CD4-positive, CD25-positive, alpha-beta regulatory T cell (primary cell): ENCODE data around the gene RAD18. TPM values are rescaled to one million over a fixed set of nuclear protein-coding genes. Genes with fewer than 3 reads are reported as not detected.

Source experiments
- ATAC-seq, 2 donors: fragments of 150-1000 bp; cut with Tn5 transposase; one replicate each; pipeline ENCODE4 v1.10.0; 2021; ENCODE audit warnings: low read depth in 2 of 2, moderate number of reproducible peaks in 2 of 2, moderate library complexity in 1 of 2
- DNase-seq, 3 donors: peaks; one replicate each; pipeline versions ENCODE4 v3.0.0 to v3.0.0-alpha.2; 2012 to 2022; ENCODE audit warnings: mixed read lengths in 1 of 3
- H3K27ac ChIP-seq: one replicate; pipeline ENCODE4 v1.7.0; 2013; ENCODE audit warnings: mild to moderate bottlenecking, low read length; ENCODE audit not compliant: insufficient read depth, poor library complexity, severe bottlenecking
- H3K27me3 ChIP-seq: one replicate; pipeline ENCODE4 v1.7.0; 2013; ENCODE audit warnings: low read length; ENCODE audit not compliant: control insufficient read depth, insufficient read depth
- H3K36me3 ChIP-seq: one replicate; pipeline ENCODE4 v1.7.0; 2013; ENCODE audit warnings: mild to moderate bottlenecking, low read length, moderate library complexity; ENCODE audit not compliant: control insufficient read depth, insufficient read depth
- H3K4me1 ChIP-seq: 2 replicates; pipeline ENCODE4 v1.7.0; 2013; ENCODE audit warnings: mild to moderate bottlenecking, low read length; ENCODE audit not compliant: insufficient read depth, control insufficient read depth, poor library complexity, severe bottlenecking
- H3K4me3 ChIP-seq: one replicate; pipeline ENCODE4 v1.7.0; 2013; ENCODE audit warnings: low read depth, mild to moderate bottlenecking, low read length, moderate library complexity
- H3K9me3 ChIP-seq, 2 experiments: 1 replicate in 1 of 2; 2 replicates in 1 of 2; pipeline ENCODE4 v1.7.0; 2013; ENCODE audit warnings: low read length in 2 of 2, mild to moderate bottlenecking in 1 of 2, moderate library complexity in 1 of 2; ENCODE audit not compliant: control insufficient read depth in 2 of 2
- H3K27ac Mint-ChIP-seq, 3 donors: one replicate each; pipeline ENCODE4 v1.8.0; 2020 to 2022; ENCODE audit warnings: mild to moderate bottlenecking in 3 of 3, mixed read lengths in 3 of 3, moderate library complexity in 2 of 3
- H3K27me3 Mint-ChIP-seq: one replicate; pipeline ENCODE4 v1.8.0; 2022; ENCODE audit warnings: mild to moderate bottlenecking, mixed read lengths
- H3K36me3 Mint-ChIP-seq: one replicate; pipeline ENCODE4 v1.8.0; 2020; ENCODE audit warnings: mixed read lengths
- H3K4me1 Mint-ChIP-seq, 4 donors: one replicate each; pipeline ENCODE4 v1.8.0; 2020 to 2022; ENCODE audit warnings: mixed read lengths in 4 of 4, mild to moderate bottlenecking in 1 of 4
- H3K4me3 Mint-ChIP-seq, 4 donors: one replicate each; pipeline ENCODE4 v1.8.0; 2020 to 2022; ENCODE audit warnings: mild to moderate bottlenecking in 4 of 4, mixed read lengths in 4 of 4, moderate library complexity in 3 of 4
- H3K9me3 Mint-ChIP-seq, 7 donors: one replicate each; pipeline ENCODE4 v1.8.0; 2020 to 2022; ENCODE audit warnings: mixed read lengths in 7 of 7, mild to moderate bottlenecking in 3 of 7, moderate library complexity in 2 of 7
- polyA plus RNA-seq, 4 donors: library from polyadenylated mRNA; unstranded; fragments of 300-500 nt; fragmentation: Illumina TruSeq; gene quantifications; one replicate each; pipeline ENCODE4 v1.2.3, GENCODE V29; 2021
- total RNA-seq: library from RNA; stranded (reverse); gene quantifications from one replicate; pipeline ENCODE4 v1.2.3, GENCODE V29; 2022

RAD18 gene
- total and polyA plus RNA-seq, 5 donors from 2014 or later: 7.8 to 19.8 (median 11.2) TPM

- Mint-ChIP-seq H3K4me3 (no peak overlapping the region), H3K4me1 (no peaks in the 10 kb centered on the region), H3K27ac (no peak overlapping the region), H3K9me3 (peaks cover 0 to 12% (median 0%) of the 10 kb centered on the region in 7 donors), H3K27me3 (peaks cover 3% of the 10 kb centered on the region), H3K36me3 (no peaks in the 10 kb centered on the region)
- Histone ChIP-seq H3K36me3 (no peaks in the 10 kb centered on the region), H3K27ac (no peak overlapping the region), H3K4me3 (no peak overlapping the region), H3K27me3 (peaks cover 6% of the 10 kb centered on the region), H3K9me3 (peaks cover 9% of the 10 kb centered on the region in 2 experiments), H3K4me1 (no peaks in the 10 kb centered on the region)
- DNase-seq: no peak
- ATAC-seq: no peak
These were observed 16.0 kb upstream of the RAD18 start for GRCh38 chr3:8979262-8979661.

- no peaks in the 10 kb centered on the region for H3K36me3 Mint-ChIP-seq
- H3K4me1 Mint-ChIP-seq: no peaks in the 10 kb centered on the region
- no peak for DNase-seq
- H3K4me3 ChIP-seq: no peak overlapping the region
- peaks cover 5% of the 10 kb centered on the region for H3K27me3 Mint-ChIP-seq
- H3K9me3 Mint-ChIP-seq: peaks cover 0 to 12% (median 0%) of the 10 kb centered on the region in 7 donors
- H3K36me3 ChIP-seq: no peaks in the 10 kb centered on the region
- peaks cover 9% of the 10 kb centered on the region in 2 experiments for H3K9me3 ChIP-seq
- H3K4me1 ChIP-seq: no peaks in the 10 kb centered on the region
- ATAC-seq: no peak
- no peak overlapping the region for H3K27ac ChIP-seq
- H3K4me3 Mint-ChIP-seq: no peak overlapping the region
- H3K27me3 ChIP-seq: peaks cover 6% of the 10 kb centered on the region
- no peak overlapping the region for H3K27ac Mint-ChIP-seq
These were observed 15.3 kb upstream of the RAD18 start for GRCh38 chr3:8978551-8978950.

GRCh38 chr3:8976540-8977182 lies 13.4 kb upstream of the RAD18 start:
- H3K4me1 Mint-ChIP-seq: no peaks in the 10 kb centered on the region
- Histone ChIP-seq H3K36me3 (no peaks in the 10 kb centered on the region), H3K4me3 (no peak overlapping the region), H3K27ac (no peak overlapping the region), H3K27me3 (peaks cover 6% of the 10 kb centered on the region), H3K4me1 (no peaks in the 10 kb centered on the region), H3K9me3 (peaks cover 9% of the 10 kb centered on the region in 2 experiments)
- ATAC-seq: no peak
- peaks cover 0 to 12% (median 0%) of the 10 kb centered on the region in 7 donors for H3K9me3 Mint-ChIP-seq
- DNase-seq: no peak
- H3K36me3 Mint-ChIP-seq: no peaks in the 10 kb centered on the region
- no peak overlapping the region for H3K27ac Mint-ChIP-seq
- H3K27me3 Mint-ChIP-seq: peaks cover 5% of the 10 kb centered on the region
- H3K4me3 Mint-ChIP-seq: no peak overlapping the region

GRCh38 chr3:8975081-8976020 lies 12.1 kb upstream of the RAD18 start:
- Histone ChIP-seq H3K4me3 (no peak overlapping the region), H3K27me3 (peaks cover 6% of the 10 kb centered on the region), H3K36me3 (no peaks in the 10 kb centered on the region), H3K9me3 (peaks cover 9% of the 10 kb centered on the region in 2 experiments), H3K4me1 (no peaks in the 10 kb centered on the region), H3K27ac (no peak overlapping the region)
- DNase-seq (no peak), ATAC-seq (no peak)
- peaks cover 12% of the 10 kb centered on the region for H3K27me3 Mint-ChIP-seq
- H3K27ac Mint-ChIP-seq: no peak overlapping the region
- H3K4me1 Mint-ChIP-seq: peaks cover 0 to 4% (median 0%) of the 10 kb centered on the region in 4 donors
- peaks cover 0 to 12% (median 0%) of the 10 kb centered on the region in 7 donors for H3K9me3 Mint-ChIP-seq
- no peaks in the 10 kb centered on the region for H3K36me3 Mint-ChIP-seq
- no peak overlapping the region for H3K4me3 Mint-ChIP-seq

- Histone ChIP-seq H3K9me3 (peaks cover 8 to 9% of the 10 kb centered on the region in 2 experiments), H3K4me1 (no peaks in the 10 kb centered on the region), H3K27me3 (peaks cover 7% of the 10 kb centered on the region), H3K4me3 (no peak overlapping the region), H3K36me3 (no peaks in the 10 kb centered on the region), H3K27ac (no peak overlapping the region)
- ATAC-seq (no peak), DNase-seq (no peak)
- H3K9me3 Mint-ChIP-seq: peaks cover 0 to 6% (median 0%) of the 10 kb centered on the region in 7 donors
- H3K36me3 Mint-ChIP-seq: no peaks in the 10 kb centered on the region
- no peak overlapping the region for H3K4me3 Mint-ChIP-seq
- H3K4me1 Mint-ChIP-seq: peaks cover 0 to 4% (median 0%) of the 10 kb centered on the region in 4 donors
- H3K27me3 Mint-ChIP-seq: peaks cover 13% of the 10 kb centered on the region
- H3K27ac Mint-ChIP-seq: peak overlapping the region in 1 of 3 donors; percentile 12
These were observed 11.2 kb upstream of the RAD18 start for GRCh38 chr3:8974458-8974857.

GRCh38 chr3:8972639-8973038 lies 9.4 kb upstream of the RAD18 start:
- Histone ChIP-seq H3K27ac (no peak overlapping the region), H3K27me3 (peaks cover 12% of the 10 kb centered on the region), H3K4me3 (no peak overlapping the region), H3K4me1 (no peaks in the 10 kb centered on the region), H3K36me3 (no peaks in the 10 kb centered on the region), H3K9me3 (no peaks in the 10 kb centered on the region)
- no peak for DNase-seq
- no peak for ATAC-seq
- Mint-ChIP-seq H3K9me3 (peaks cover 0 to 1% (median 0%) of the 10 kb centered on the region in 7 donors), H3K4me1 (peaks cover 0 to 4% (median 0%) of the 10 kb centered on the region in 4 donors), H3K27me3 (peaks cover 23% of the 10 kb centered on the region), H3K27ac (no peak overlapping the region), H3K4me3 (no peak overlapping the region), H3K36me3 (no peaks in the 10 kb centered on the region)

- H3K36me3 ChIP-seq: no peaks in the 10 kb centered on the region
- Mint-ChIP-seq H3K4me1 (peaks cover 0 to 4% (median 0%) of the 10 kb centered on the region in 4 donors), H3K9me3 (peaks cover 0 to 1% (median 0%) of the 10 kb centered on the region in 7 donors), H3K27ac (no peak overlapping the region), H3K27me3 (peaks cover 23% of the 10 kb centered on the region), H3K4me3 (no peak overlapping the region), H3K36me3 (no peaks in the 10 kb centered on the region)
- H3K9me3 ChIP-seq: no peaks in the 10 kb centered on the region
- ATAC-seq (peak; percentile 72 to 84), DNase-seq (peak; percentile 65 to 74 (median 71))
- no peaks in the 10 kb centered on the region for H3K4me1 ChIP-seq
- peaks cover 12% of the 10 kb centered on the region for H3K27me3 ChIP-seq
- H3K27ac ChIP-seq: no peak overlapping the region
- H3K4me3 ChIP-seq: no peak overlapping the region
These were observed 7.8 kb upstream of the RAD18 start for GRCh38 chr3:8970971-8971589.
